Fibroblast of mammary gland (primary cell): ENCODE measurements around the gene SEC61A1.

Source experiments
- DNase-seq: peaks from one replicate; pipeline ENCODE4 v3.0.0-alpha.2; 2010; ENCODE audit warnings: low read depth
- H3K4me3 ChIP-seq: 2 replicates; pipeline ENCODE4 v1.5.1; 2011; ENCODE audit warnings: low read depth, mild to moderate bottlenecking, low read length, moderate library complexity; ENCODE audit not compliant: control insufficient read depth
- CTCF ChIP-seq: conservative IDR thresholded peaks from 2 replicates; pipeline ENCODE4 v1.5.1; 2011; ENCODE audit warnings: low read depth, low read length, inconsistent platforms; ENCODE audit not compliant: control insufficient read depth, insufficient read depth

Gene SEC61A1

GRCh38 chr3:128051837-128052594, at the start of gene SEC61A1:
TSS of gene SEC61A1 (plus strand) at chr3:128052437. CDS start at chr3:128052553, 116 bp downstream.
- peak; percentile 89 for DNase-seq
- peak within 1 kb of the TSS; percentile 94 for H3K4me3 ChIP-seq
- TF ChIP-seq CTCF, result no peak

GRCh38 chr3:128004661-128005060, 47.6 kb upstream of the SEC61A1 start:
- no peak for DNase-seq
- no peak for TF ChIP-seq CTCF

GRCh38 chr3:128006061-128007032, 45.9 kb upstream of the SEC61A1 start:
- TF ChIP-seq CTCF, result no peak
- peak; percentile 34 for DNase-seq
- H3K4me3 ChIP-seq, result no peak overlapping the region

More at GRCh38 chr3:128004661-128005060, 47.6 kb upstream of the SEC61A1 start:
- no peak overlapping the region for H3K4me3 ChIP-seq

- H3K4me3 ChIP-seq, result no peak overlapping the region
- no peak for TF ChIP-seq CTCF
- peak; percentile 24 for DNase-seq
Measured at GRCh38 chr3:128007033-128007424, 45.2 kb upstream of the SEC61A1 start.

- TF ChIP-seq CTCF, result no peak
- H3K4me3 ChIP-seq, result no peak overlapping the region
- peak; percentile 71 for DNase-seq
Measured at GRCh38 chr3:128009952-128010846, 42.0 kb upstream of the SEC61A1 start.

- no peak overlapping the region for H3K4me3 ChIP-seq
- TF ChIP-seq CTCF, result peak; percentile 34
- DNase-seq, result peak; percentile 20
Measured at GRCh38 chr3:128011140-128011539, 41.1 kb upstream of the SEC61A1 start.
